HL-60/S4 treated with retinoic acid at 250 ng/mL for 4 days and 3 days (cell line): ENCODE results near the gene ADM.

Experiments used
- in situ Hi-C: fragments of 300-500 bp; cut with MboI; formaldehyde crosslinking; loops from 2 replicates; pipeline ENCODE4 v1.7.0; 2022; ENCODE audit warnings: low sequenced_read_pairs

Gene ADM

DNA sequence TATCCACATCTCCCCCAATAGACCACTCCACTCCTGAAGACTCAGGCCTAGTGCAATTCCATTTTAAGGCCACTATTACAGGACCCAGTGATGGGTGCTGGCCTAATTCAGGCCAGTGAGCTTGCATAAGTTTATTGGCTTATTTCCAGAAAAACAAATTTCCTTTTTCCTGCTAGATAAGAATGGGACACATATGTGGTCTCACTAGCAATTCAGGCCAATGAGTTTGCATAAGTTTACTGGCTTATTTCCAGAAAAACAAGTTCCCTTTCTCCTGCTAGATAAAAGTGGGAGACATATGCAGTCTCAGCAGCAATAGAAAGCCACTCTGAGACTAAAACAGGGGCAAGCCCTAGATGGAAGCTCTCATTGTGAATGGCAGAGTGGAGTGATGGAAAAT lies 22.4 kb downstream of the ADM start:
- in situ Hi-C loops, result no loop called here

GRCh38 chr11:10328314-10329098 lies 23.6 kb downstream of the ADM start:
- in situ Hi-C loops, result no loop called here

DNA sequence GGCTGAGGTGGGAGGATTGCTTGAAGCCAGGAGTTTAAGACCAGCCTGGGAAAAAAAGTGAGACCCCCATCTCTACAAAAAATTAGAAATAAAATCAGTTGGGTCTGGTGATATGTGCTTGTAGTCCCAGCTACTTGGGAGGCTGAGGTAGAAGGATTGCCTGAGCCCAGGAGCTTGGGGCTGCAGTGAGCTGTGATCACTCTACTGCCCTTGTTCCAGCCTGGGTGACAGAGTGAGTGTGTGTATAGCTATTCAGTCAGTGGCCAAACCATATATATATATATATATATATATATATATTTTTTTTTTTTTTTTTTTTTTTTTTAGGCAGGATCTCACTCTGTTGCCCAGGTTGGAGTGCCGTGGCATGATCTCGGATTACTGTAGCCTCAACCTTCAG lies 24.5 kb downstream of the ADM start:
- in situ Hi-C loops, result no loop called here

DNA sequence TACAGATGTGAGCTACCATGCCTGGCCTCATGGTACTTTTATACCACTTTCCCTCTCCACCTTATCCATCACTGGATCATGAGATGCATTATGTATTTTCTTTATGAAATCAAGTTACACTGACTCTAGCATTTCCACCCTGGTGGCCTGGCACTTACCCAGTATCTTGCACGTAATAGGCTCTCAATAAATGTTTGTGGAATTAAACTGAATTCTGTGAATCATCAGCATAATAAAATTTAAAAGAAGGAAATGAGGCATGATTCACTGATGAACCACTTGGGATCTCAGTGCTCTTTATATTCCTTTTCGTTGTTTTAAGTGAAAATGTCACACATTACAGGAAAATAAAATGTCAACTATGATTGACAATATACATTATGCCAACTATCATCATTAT lies 25.1 kb downstream of the ADM start:
- in situ Hi-C loops, result no loop called here

GRCh38 chr11:10331548-10332289 lies 26.8 kb downstream of the ADM start:
- in situ Hi-C loops, result no loop called here

DNA sequence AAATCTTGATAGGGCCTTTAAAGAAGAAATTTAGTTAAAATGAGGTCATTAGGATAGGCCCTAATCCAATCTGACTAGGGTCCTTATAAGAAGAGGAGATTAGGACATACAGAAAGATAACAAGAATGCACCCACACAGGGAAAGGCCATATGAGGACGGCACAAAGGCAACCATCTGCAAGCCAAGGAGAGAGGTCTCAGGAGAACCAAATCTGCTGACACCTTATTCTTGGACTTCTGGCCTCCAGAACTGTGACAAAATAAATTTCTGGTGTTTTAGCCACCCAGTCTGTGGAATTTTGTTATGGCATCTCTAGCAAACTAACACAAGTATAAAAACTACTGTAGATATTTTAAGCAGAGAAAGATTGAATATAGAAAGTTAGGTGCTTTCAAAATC lies 28.6 kb downstream of the ADM start:
- in situ Hi-C loops, result no loop called here

DNA sequence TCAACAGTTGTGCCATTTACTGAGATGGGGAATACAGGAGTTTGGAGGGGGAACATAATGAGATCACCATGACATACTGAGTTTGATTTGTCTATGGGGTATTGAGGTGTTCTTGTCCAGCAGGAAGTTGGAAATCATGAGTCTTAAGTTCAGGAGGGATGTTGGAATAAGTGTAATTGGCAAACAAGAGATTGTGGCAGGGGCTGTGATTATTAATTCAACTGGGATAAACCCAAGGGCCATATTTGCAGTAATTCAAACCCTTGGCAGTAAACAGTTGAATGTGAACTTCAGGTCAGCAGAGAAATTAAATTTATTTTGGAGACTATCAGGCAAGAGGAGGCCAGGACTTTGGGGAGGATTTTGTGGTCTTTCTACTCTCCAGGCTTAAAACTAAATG lies 33.4 kb downstream of the ADM start:
- in situ Hi-C loops, result no loop called here

GRCh38 chr11:10348650-10349280 lies 43.9 kb downstream of the ADM start:
- in situ Hi-C loops, result no loop called here

DNA sequence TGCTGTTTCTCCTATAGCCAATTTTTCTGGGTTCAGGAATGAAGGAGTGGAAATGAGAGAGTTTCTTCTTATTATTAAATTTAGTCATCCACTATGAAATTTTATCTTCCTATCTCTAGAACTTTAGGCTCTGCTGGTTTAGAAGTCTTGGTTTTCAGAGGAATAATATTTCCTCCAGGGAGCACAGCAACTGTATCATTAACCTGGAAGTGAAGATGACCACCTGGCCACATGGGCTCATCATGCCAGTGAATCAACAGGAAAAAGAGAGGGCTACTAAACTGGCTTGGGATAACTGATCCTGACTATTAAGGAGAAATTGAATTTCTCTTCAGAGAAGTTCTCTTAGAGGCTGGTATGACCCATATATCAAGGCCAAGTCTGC lies 44.4 kb downstream of the ADM start:
- in situ Hi-C loops, result no loop called here

- in situ Hi-C loops, result no loop called here
These were observed 44.9 kb downstream of the ADM start for GRCh38 chr11:10349806-10350205.

GRCh38 chr11:10350334-10350733 lies 45.5 kb downstream of the ADM start:
- in situ Hi-C loops, result no loop called here

- in situ Hi-C loops, result no loop called here
These were observed 46.5 kb downstream of the ADM start for GRCh38 chr11:10351435-10351764.

DNA sequence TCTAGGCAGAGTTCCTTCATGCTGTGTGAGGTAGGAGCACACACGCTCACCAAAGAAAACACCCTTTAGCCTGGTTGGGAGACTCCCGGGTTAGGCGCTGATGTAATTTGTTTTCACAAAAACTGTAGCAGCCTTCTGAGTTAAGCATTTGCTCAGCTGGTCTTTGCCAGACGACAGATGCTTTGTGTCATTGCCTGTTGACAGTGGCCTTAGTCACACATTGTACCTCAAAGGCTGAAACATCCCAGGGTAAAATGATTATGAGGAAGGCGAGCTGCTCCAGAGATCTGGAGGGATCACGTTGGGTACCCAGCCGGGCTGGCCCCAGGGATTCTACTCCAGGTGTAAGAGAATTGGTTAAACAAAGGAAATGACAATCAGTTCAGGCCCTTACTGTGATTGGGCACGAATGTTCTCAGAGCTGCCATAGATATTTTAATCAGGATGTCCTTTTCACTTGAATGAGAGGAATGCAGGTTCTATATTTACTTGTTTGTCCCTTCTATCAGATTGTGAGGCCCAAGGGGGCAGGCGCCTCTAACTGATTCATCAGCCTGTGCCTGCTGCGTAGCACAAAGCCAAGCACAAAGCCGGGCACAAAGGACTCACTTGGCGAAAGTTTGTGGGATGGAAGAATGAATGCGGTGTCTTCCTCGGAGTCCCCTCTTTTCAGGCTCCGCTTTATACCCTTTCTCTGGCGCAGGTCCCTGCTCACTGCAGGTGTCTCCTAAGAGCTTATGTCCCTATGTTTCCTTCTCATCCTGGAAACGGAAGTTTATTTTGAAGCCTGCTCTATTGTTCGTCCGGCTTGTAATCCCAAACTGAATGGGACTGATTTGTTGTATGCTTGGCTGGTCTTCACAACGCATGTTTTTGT lies 47.1 kb downstream of the ADM start:
- in situ Hi-C loops, result no loop called here

- in situ Hi-C loops, result no loop called here
These were observed 48.2 kb downstream of the ADM start for GRCh38 chr11:10352921-10353550.

DNA sequence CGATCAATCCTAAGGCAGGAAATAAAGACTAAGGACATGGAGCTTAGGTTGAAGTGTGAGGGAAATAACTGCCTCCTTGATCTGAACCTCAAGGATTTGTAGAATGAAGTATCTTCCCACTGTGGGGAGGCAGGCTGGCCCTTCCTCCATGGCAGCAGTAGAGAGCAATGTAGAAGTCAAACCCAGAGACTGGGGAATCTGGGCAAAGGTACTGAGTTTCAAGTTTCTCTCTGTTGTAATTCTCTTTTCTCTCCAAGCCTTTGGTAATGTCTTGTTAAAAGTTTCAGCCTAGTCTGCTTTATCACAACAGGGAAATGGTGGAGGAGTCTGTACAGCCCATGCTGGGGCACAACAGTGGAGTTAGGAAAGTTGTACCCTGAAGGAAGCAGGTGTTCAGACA lies 49.5 kb downstream of the ADM start:
- in situ Hi-C loops, result no loop called here

DNA sequence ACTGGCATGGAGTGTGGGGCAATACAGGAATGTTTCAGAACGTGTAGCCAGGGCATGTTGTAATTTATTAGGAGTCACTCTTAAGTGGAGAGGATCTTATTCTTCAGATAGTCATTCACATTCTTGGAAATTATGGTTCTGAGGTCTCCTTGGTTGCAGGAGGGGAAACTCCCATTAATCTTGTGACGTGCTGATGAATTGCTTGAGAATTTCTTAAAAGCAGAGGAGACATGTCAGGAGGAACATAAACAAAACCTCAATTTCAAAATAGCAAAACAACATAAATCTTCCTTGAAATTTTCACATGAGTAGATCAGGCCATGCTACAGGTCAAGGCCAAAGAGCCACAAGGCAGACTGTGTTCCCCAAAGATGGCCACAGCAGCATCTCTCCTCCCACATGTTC lies 50.4 kb downstream of the ADM start:
- in situ Hi-C loops, result no loop called here

GRCh38 chr11:10356161-10356560 lies 51.3 kb downstream of the ADM start:
- in situ Hi-C loops, result no loop called here
